ENCODE measurements around the gene CCDC192.
"Not testable (repeated sequence)": the region's sequence is repeated elsewhere in the genome, so short reads cannot be mapped to it uniquely, and the experiment has no call there.

CCDC192 gene, protein sequence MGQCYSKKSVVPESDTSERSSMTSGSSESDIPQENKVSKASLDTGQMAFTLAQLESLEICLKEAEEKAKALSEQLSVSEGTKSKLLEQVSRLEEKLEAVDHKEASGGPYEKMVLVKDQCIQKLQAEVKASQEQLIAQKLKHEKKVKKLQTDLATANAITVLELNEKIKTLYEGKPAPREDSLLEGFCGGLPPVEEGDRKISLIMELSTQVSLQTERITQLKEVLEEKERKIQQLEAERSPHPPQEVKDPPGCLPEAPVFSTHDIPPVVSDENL

DNA sequence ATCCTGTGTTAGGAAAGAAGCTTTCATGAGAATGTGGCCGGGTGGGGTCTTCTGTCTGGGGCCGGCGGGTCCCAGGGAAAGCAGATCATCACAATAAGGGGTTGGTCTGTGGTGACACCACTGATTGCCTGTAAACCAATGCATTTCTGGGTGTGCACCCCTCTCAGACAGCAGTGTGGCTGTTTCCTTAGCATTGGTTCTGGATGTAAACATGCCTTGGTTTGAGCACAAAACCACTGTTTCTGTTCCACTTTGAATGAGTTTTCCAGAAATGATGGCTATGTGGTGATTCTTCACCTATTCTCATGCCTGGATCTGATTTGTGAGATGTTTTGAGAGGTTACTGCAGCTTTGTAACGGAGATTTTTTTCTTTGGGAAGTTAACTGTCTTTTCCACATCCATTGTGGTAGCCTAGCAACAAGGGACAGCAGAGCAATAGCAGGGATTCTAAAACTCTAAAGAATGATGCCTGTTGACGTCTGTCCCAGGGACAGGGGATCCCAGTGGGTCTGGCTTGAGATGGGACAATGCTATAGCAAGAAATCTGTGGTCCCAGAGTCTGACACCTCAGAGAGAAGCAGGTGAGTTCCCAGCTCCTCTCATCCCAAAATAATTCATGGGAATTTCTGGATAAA, at the start of gene CCDC192:
TSS of gene CCDC192 (plus strand) at position 466 of the 636 bp plus-strand sequence. CDS start at position 521, 55 bp downstream.
- no peak for DNase-seq (ENCODE audit: low spot score)

DNA sequence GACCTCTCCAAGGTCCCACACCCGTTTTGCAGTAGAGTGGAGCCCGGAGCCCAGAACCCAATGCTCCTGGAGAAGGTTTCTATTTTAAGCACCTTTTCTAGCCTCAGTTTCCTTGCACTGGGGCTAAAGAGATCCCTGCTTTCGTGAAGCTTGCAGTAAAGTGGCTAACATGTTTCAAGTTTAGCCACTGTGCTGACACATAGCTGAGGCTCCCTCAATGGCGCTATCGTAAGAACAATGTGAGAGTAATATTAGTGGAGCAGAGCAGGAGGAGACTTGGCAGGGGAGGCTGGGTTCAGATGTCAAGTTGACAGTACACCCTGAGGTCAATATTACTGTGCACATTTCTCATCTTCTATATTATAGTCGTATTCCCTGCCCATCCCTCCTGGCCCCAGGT, 46.4 kb upstream of the CCDC192 start:
- DNase-seq (ENCODE audit: low spot score): no peak

DNA sequence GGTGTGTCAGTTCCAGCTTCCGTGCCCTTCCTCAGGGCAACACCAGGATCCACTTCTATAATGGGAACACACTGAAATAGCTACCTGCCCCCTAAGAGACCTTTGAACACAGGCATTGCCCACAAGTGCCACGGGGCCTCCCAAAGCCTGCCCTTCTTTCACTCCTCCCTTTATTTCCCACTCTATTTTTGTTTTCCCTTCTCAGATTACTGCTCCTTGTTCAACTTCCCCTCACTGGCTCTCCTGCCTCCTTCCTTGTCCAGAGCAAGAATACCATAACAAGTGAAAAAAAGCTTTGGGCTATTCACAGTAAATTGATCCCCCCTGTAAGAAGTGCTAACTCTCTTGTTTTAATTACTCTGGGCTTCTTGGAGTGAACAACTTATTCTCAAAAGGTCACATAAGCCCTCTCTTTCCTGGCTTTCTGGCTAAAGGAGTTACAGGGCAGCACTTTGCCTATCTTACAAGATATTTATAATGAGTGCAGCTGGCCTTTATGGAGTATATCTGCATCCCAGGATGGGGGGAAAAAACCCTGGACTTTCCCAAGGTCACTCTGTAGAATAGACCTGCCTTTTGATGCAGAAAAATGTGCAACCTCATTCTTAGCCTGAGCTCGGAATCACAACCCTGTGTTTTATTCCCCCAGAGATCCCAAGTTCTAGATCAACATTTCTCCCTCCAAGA, 43.0 kb upstream of the CCDC192 start:
- no peak for DNase-seq (ENCODE audit: low spot score)

DNA sequence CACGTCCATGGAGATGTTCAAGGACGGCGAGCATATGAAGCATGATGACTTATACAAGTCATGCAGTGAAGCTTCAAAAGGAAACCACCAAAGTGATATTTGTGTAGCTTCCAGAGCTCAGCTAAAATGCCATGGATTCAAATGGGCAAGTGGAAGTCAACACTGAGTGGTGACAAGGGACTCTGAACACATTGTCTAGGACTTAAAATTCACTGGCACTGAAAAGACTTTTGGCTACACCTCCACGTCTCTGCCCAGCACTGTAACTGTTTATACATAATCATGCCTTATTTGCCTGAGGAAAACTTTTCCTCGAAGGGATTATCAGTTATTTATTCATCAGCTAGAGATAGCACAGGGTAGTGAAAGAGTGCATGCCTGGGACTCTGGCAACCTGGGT, 39.1 kb upstream of the CCDC192 start:
- DNase-seq (ENCODE audit: low spot score): no peak

DNA sequence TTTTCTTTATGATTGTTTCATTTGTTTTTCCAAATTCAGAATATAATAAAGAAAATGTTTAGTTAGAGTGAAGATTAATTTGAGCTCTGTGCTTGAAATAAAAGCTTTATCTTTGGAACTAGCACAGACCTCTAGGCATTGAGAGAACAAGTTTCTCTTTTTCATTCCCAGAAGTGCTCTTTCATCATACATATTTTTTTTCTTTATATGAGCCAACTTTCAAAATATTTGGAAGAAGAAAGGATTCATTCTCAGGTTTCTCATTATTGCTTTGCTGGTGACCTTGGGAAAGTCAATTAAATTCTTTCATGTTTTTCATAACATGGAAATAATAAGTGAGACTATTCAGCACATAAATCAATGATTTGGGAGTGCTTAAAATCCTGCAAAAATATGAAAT, 37.5 kb upstream of the CCDC192 start:
- no peak for DNase-seq (ENCODE audit: low spot score)

DNA sequence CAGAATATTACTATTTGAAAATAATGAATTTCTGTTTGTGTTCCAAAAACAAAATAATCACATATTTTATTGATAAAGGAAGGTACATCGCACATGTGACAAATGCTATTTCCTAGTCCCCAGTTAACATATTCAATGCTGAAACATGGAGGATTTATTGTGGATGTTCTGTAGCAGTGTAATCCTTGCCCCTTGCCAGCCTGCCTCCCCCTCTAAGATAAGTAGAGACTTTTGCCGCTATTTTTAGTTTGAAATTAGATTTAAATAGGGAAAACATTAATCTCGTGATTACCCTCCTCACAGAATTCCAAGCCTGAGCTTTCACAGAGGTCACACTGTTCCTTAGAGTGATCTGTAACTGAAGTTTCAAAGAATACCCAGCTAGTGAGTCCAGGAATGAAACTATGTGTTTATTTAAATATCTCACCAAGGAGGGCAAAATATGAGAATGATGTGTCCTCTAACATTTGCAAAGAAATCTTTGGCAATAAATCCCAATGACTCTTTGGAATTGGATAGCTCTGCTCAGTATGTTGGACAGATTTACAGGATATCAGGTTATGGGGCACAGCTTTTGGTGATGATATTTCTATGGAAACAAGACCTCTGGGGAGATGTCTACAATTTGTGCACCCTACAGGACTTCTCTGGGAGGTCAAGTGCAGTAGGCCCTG, 37.0 kb upstream of the CCDC192 start:
- DNase-seq (ENCODE audit: low spot score): no peak

DNA sequence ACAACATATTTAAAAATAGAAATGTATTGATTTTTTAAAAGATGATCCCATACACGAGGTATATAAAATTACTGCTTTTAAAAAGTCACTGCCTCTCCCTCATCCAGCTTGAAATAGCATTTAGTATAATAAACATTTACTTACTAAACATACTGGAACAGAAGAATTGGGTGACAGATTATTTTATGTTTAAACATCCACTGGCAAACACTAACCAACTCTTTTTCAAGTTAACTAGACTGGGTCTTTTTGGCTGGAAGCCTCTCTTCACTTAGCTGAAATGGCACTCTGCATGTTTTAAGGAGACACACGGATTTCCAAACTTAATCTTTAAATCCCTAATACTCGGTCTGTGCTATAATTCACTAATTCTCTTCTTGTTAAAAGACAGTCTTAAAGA, 35.3 kb upstream of the CCDC192 start:
- no peak for DNase-seq (ENCODE audit: low spot score)

DNA sequence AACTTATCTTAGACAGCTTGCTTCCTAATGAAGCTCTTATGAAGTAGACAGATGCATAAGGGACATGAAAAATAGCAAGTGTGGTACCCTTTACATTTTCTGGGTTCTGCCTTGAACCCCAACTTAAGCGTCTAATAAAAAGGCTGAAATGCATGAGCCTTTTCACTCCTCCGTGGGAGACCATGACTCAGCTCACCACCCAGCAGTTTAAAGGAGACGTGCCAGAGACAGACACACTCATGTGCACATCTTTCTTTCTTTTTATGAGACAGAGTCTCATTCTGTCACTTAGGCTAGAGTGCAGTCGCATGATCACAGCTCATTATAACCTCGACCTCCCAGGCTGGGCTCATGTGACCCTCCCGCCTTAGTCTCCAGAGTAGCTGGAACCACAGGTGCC, 32.0 kb upstream of the CCDC192 start:
- DNase-seq (ENCODE audit: low spot score): no peak

DNA sequence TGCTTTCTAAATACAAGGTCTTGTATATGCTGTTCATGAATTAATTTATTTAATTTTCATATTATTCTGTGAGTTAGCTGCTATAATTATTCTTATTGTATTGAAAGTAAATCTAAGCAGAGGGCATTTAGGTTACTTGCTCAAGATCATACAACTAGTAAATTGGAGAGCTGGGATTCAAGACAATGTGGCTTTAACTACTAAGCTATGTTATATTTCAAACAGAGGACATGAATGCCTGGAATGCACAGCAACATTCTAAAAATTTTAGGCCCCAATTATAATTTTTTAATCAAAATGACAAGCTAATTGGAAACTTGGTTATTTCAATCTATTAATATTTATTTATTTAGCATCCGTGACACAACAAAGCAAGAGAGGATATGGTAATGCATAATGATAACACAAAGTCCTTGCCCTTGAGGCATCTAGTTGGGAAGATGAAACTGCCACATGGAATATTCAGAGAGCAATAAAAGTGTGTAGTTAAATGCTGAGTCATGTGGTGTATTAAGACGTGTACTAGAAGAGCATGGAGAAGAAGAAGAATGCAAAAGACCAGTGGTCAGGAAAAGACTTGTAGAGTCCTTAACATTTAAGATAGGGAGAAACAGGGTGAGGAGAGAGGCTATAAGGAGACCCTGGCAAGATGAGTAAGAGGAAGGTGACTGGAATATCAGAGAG, 29.9 kb upstream of the CCDC192 start:
- no peak for DNase-seq (ENCODE audit: low spot score)

DNA sequence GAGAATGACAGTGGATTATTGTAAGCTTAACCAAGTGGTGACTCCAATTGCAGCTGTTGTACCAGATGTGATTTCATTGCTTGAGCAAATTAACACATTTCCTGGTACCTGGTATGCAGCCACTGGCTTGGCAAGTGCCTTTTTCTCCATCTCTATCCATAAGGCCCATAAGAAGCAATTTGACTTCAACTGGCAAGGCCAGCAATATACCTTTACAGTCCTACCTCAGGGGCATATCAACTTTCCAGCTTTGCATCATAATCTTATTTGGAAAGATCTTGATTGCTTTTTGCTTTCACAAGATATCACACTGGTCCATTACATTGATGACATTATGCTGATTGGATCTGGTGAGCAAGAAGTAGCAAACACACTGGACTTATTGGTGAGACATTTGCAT, 26.2 kb upstream of the CCDC192 start:
- DNase-seq (ENCODE audit: low spot score): not testable (repeated sequence)

DNA sequence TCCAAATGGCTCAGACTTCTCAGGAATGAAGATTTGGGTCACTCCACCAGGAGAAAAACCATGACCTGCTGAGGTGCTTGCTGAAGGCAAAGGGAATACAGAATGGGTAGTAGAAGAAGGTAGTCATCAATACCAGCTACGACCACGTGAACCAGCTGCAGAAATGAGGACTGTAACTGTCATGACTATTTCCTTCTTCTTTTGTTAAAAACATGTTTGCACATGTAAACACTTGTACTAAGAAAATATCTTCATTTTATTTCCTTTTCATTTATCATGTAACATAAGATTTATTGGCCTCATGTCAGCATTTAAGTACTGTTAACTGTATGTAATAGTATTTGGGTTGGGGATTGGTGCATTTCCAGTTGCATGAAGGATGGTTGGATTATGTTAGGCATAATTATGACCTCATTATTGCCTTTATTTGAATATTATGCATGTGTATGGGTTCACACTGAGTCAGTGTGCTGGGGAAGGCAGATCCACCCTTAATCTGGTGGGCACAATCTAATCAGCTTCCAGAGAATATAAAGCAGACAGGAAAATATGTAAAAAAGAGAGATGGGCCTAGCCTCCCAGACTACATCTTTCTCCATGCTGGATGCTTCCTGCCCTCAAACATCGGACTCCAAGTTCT, 23.4 kb upstream of the CCDC192 start:
- DNase-seq (ENCODE audit: low spot score): not testable (repeated sequence)

DNA sequence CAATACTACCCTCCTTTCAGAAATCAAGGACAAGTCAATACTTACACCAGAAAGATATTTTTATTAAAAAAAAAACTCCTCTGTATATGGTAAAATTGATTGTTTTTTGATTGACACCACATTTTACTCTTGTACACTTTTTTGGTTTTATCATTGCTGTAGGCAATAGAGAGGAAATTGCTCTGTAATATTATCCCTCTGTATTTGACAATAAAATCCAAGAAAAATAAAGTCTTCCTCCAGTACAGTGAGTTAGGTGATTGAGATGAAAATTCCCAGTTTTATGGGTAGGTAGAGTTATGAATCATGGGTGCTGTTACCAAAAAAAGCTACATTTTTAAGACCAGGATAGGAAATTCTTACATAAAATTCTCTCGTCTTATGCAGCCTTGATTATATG, 22.6 kb upstream of the CCDC192 start:
- no peak for DNase-seq (ENCODE audit: low spot score)

DNA sequence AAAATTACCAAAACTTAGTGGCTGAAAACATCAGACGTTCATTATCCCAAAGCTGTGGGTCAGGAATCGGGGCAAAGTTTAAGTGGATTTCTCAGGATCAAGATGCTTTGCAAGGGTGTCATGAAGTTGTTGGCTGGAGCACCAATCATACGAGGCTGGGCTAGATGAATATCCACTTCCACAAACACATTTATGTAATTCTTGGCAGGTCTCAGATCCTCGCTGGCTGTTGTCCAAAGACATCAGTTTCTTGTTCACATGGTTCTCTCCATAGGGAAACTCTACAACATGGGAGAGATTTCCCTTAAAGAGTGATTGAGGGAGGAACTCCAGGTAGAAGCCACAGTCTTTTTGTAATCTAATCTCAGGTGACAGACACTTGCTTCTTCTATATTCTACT, 20.2 kb upstream of the CCDC192 start:
- DNase-seq (ENCODE audit: low spot score): no peak

DNA sequence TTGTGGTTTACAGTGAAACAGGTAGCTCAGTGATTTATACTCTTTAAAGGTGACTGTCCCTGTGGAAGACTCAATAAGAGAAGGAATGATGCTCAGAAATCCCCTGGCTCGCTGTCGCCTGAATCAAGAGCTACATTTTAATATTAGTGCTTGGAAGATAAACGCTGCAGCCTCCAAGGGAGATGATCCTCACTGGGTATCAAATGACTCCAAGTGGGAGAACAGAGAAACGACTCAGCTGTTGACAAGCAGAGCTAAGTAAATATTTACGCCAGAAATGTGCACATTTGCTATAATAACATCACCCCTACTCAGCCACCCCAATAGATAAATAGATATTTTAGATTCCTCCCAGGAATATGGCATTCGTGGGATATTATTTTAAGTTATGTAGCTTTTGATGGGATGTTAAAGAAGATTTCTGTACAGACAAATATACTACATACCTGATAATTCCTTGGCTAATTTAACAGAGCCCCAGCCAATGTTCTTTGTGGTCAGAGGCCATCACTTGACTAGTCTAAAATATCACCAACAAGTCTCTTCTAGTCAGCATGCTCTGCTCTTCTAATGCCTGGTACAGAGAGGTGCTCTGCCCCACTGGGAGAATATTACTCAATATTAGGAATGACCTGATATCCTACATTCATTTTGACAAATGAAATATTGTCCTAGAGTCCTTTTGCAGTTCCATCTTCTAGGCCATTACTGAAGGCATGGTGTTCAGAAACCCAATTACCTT, 18.3 kb upstream of the CCDC192 start:
- DNase-seq (ENCODE audit: low spot score): no peak

DNA sequence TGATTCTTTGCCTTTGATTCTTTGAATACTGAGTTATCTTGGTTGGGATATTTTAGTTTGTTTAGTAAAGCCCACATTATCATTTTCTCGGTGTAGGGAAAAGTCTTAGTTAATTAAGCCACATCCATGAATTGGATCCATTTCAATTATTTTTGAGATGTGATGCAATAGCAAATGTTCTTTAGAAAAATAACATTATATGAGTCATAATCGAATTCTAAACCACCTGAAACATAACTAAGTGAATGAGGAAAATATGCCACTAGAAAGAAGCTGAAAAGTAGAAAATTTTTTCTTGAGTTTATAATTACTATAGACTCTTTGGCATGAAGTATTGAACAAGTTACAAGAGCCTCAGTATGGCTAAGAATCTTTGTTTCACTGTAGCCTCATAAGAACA, 17.5 kb upstream of the CCDC192 start:
- DNase-seq (ENCODE audit: low spot score): no peak

DNA sequence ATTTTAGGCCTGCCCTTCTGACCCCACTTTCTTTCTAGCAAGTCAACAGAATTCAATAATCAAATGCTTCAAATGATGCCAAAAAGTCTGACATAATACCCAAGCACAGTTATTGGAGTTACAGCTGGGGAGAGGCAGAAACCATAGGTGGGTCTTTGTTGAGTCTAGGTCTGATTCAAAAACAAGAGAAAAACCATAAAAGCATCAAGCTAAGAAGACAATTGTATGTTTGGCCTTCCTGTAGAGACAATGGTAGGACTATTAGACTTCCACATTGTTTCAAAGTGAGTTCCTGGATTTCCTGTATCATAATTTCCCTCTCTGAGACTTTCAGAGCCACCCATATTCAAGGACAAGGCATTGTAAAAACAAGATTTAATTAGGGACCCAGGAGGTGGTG, 16.8 kb upstream of the CCDC192 start:
- DNase-seq (ENCODE audit: low spot score): no peak

DNA sequence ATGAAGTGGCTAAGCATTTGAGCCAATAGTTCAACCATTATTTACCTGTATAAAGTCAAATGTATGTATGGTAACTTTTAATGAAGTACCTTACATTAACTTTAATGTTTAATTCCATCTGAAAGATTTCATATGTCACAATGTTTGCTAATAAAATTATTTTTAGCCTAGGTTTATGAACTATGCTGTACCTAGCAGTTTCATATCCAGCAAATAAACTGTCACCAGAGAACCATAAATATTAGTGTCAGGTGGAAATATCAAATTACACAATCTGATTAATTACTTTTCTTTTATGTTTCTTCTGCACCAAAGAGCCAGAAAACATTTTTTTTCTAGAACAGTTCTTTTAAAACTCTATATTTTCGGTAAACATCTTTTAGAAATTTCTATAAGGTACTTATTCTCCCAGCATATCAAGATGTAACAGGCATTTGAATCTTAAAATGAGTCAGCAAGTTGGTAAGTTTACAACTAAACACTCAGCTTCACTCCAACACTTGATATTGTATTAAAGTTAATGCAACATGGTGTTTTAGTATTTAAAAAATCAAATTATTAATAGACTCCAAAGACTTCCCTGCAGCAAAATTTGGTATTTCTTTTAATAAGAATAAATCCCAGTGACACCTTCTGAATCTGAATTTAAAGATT, 8.5 kb upstream of the CCDC192 start:
- DNase-seq (ENCODE audit: low spot score): no peak

DNA sequence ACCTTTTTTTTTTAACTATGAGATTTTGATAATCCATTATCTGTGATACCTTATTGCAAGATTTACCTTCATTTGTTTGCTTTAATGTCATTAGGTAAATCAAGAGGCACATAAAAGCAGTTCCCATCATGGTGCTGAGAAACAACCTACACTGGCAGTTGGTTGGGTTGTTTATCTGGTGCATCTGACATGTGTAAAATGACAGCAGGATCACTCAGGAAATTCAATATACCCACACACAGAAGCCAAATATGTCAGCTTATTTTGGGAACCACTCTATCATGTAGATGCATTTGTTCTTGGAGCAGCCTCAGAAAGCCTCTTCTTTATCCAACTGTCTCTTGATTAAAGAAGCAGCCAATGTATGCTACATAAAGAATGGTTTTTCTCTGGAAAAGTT, 7.8 kb upstream of the CCDC192 start:
- no peak for DNase-seq (ENCODE audit: low spot score)

DNA sequence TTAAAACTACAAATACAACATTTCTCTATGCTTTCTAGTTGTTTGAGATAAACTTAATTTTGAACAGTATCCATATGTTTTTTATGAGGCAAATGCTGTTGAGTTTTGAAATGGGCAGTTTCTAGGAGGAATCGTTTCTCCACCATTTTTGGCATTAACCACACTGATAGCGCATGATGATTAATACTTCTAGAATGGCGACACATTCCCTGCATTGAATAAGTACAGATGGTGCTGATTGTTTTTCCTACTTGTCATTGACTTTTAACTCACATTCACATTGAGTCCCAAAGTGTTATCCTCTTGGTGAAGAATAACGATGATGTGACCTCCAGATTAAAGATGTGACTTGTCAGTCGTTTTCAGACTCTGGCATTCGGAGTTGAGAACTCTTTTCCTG, 6.5 kb upstream of the CCDC192 start:
- no peak for DNase-seq (ENCODE audit: low spot score)

DNA sequence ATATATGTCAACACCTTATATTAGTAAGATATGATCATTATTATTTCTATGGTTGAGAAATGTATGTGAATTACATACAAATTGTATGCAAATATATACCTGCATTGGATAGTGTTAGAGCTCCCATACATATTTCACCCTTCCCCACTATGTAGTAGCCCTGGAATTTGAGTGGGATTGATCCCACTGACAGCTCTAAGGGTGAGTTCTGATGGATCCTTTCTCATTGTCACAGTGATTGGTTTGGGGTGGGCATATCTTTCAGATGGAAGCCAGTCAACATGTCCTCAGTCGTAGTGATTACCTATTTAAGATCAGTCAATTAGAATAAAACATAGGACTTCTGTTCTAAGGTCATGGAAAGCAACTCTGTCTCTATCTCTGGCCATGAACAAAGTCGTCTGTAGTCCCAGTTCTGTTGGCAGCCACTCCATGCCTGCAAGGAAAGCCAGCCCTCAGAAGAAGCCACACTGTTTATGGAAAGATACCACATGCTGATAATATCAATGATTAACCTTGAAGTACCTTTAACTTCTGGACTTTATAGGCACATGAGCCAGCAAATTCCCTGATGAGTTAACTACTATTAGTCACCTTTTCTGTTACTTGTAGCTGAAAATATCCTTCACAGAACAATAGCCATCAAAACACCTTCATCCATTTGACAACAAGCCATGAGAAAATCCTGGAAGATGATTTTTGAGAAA, 5.1 kb upstream of the CCDC192 start:
- DNase-seq (ENCODE audit: low spot score): no peak

All from COLO829 (cell line).